ENCODE measurements around the gene ZMYND15. TPM values are rescaled to one million over a fixed set of nuclear protein-coding genes. Genes with fewer than 3 reads are reported as not detected.

ZMYND15 gene
- total and polyA plus RNA-seq, 2 of the 13 experiments (the other 11 are each of a cell fraction or from before 2014, with no cell fraction given): 0.24 to 2.7 TPM

GRCh38 chr17:4721203-4722135 is 18.2 kb upstream of the ZMYND15 start (continued):
- TF ChIP-seq ZNF331 (CRISPR knock-in tag; IDR thresholded peaks at IDR 0.05): peak; percentile 72; the same call in 1 of the 2 replicates
- TF ChIP-seq KMT2A (CRISPR knock-in tag; IDR thresholded peaks at IDR 0.05): no peak
- TF ChIP-seq NAIF1 (CRISPR knock-in tag; IDR thresholded peaks at IDR 0.05; ENCODE audit: borderline replicate concordance): no peak
- TF ChIP-seq FLYWCH1 (CRISPR knock-in tag; IDR thresholded peaks at IDR 0.05): no peak
- TF ChIP-seq JUN (CRISPR knock-in tag; IDR thresholded peaks at IDR 0.05): peak; percentile 80
- TF ChIP-seq ZNF510 (CRISPR knock-in tag; IDR thresholded peaks at IDR 0.05; ENCODE audit: low read depth): no peak
- TF ChIP-seq NPAS2 (CRISPR knock-in tag; IDR thresholded peaks at IDR 0.05; ENCODE audit: borderline replicate concordance): no peak
- no peak for TF ChIP-seq PLRG1 (conservative IDR thresholded peaks at IDR 0.05)
- no peak for TF ChIP-seq ZNF274 (CRISPR knock-in tag; IDR thresholded peaks at IDR 0.05)
- TF ChIP-seq CBX2 (IDR thresholded peaks at IDR 0.05; ENCODE audit: low read depth, low read length): no peak
- no peak for TF ChIP-seq CBX2 (CRISPR knock-in tag; IDR thresholded peaks at IDR 0.05; ENCODE audit: low read depth)
- no peak for TF ChIP-seq HNRNPL (IDR thresholded peaks at IDR 0.05; ENCODE audit: low read depth, low read length)
- no peak for TF ChIP-seq ZNF513 (CRISPR knock-in tag; conservative IDR thresholded peaks at IDR 0.05)
- TF ChIP-seq, protein P1, sequence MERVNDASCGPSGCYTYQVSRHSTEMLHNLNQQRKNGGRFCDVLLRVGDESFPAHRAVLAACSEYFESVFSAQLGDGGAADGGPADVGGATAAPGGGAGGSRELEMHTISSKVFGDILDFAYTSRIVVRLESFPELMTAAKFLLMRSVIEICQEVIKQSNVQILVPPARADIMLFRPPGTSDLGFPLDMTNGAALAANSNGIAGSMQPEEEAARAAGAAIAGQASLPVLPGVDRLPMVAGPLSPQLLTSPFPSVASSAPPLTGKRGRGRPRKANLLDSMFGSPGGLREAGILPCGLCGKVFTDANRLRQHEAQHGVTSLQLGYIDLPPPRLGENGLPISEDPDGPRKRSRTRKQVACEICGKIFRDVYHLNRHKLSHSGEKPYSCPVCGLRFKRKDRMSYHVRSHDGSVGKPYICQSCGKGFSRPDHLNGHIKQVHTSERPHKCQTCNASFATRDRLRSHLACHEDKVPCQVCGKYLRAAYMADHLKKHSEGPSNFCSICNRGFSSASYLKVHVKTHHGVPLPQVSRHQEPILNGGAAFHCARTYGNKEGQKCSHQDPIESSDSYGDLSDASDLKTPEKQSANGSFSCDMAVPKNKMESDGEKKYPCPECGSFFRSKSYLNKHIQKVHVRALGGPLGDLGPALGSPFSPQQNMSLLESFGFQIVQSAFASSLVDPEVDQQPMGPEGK (CRISPR knock-in tag; IDR thresholded peaks at IDR 0.05): peak; percentile 52; the same call in 1 of the 2 replicates
- TF ChIP-seq ZNF687 (CRISPR knock-in tag; IDR thresholded peaks at IDR 0.05): peak; percentile 98
- no peak for TF ChIP-seq CAMTA2 (CRISPR knock-in tag; IDR thresholded peaks at IDR 0.05; ENCODE audit: borderline replicate concordance)
- TF ChIP-seq SATB2 (CRISPR knock-in tag; IDR thresholded peaks at IDR 0.05): no peak
- TF ChIP-seq ZFP1 (CRISPR knock-in tag; IDR thresholded peaks at IDR 0.05): no peak
- TF ChIP-seq ZMYM3 (CRISPR knock-in tag; IDR thresholded peaks at IDR 0.05): peak; percentile 48
- TF ChIP-seq ZNF17 (CRISPR knock-in tag; IDR thresholded peaks at IDR 0.05): no peak
- peak; percentile 40; the same call in 1 of the 2 replicates for TF ChIP-seq ZNF441 (CRISPR knock-in tag; IDR thresholded peaks at IDR 0.05; ENCODE audit: borderline replicate concordance)
- no peak for TF ChIP-seq RBAK (CRISPR knock-in tag; IDR thresholded peaks at IDR 0.05)
- no peak for TF ChIP-seq ZNF234 (CRISPR knock-in tag; conservative IDR thresholded peaks at IDR 0.05)
- no peak for TF ChIP-seq ZBTB8A (CRISPR knock-in tag; IDR thresholded peaks at IDR 0.05; ENCODE audit: borderline replicate concordance, low read depth)
